ENCODE results near the gene UNC13D. TPM values are rescaled to one million over a fixed set of nuclear protein-coding genes. Genes with fewer than 3 reads are reported as not detected.

Gene UNC13D
- total and polyA plus RNA-seq, 2 experiments from 2014 or later: 0.06 to 0.65 TPM

DNA sequence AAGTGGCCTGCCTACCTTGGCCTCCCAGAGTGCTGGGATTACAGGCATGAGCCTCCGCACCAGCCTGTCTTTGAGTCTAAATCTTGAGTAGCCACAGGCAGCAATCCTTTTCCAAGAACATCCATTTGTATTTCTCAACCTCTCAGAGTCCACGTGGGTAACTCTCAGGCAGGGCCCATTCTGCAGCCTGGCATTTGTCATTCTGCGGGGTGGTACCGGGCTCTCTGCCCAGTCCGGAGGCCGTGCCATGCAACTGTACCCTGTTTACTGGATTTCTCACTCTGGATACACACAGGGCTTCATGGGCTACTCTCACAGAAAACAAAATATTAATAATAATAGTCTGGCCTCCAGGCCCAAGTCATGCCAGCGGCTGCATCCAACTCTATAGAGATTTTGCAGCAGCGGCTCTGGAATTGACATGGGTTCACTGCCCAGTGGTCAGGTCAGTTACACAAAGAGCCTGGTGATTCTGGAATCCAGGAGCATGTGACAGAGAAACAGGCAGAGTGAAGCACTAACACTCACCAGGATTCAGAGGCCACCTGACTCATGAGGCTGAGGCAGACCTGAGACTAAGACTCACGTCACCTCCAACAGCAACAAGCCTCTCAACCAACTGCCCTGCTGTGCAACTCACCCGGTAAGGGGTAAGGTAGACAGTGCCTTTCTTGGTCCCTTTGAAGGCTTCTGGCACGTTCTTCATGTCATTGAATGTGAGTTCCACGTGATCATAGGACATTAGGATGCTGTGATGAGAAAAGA, 6.9 kb upstream of the UNC13D start:
- no peak overlapping the region for H3K4me2 ChIP-seq (ENCODE audit: unreplicated experiment)
- in situ Hi-C loops (cut with MboI): no loop called here
- H3K9me3 ChIP-seq (ENCODE audit: low read depth): no peaks in the 10 kb centered on the region
- no peak overlapping the region for H2AFZ ChIP-seq
- TF ChIP-seq EZH2 (IDR thresholded peaks at IDR 0.05; ENCODE audit: insufficient read depth, poor library complexity, severe bottlenecking) (no peak), EZH2phosphoT487 (IDR thresholded peaks at IDR 0.05; ENCODE audit: insufficient read depth, low read depth) (no peak)
- no peak overlapping the region for H3K27ac ChIP-seq
- no peaks in the 10 kb centered on the region for H3K27me3 ChIP-seq (replicated peaks; ENCODE audit: insufficient read depth)
- no peak overlapping the region for H3K9ac ChIP-seq
- peaks cover 19% of the 10 kb centered on the region for H3K4me1 ChIP-seq (ENCODE audit: insufficient read depth)
- no peaks in the 10 kb centered on the region for H3K9me2 ChIP-seq (ENCODE audit: insufficient read depth)
- H3K36me3 ChIP-seq (ENCODE audit: low read depth): peaks cover 12% of the 10 kb centered on the region
- no peak overlapping the region for H3K4me3 ChIP-seq
- 90 to 93% methylated on average over 12 of the region's 12 CpGs for WGBS, 2 experiments (ENCODE audit: low coverage in 1 of 2, low lambda C conversion rate in 2 of 2, missing lambda C conversion rate in 2 of 2)
- DNase-seq: no peak
- peaks cover 8% of the 10 kb centered on the region; the same call in 1 of the 2 replicates for H3K79me2 ChIP-seq (ENCODE audit: insufficient read depth)
- peaks cover 18% of the 10 kb centered on the region for H3F3A ChIP-seq (ENCODE audit: insufficient read depth)
- no peaks in the 10 kb centered on the region for H4K20me1 ChIP-seq (ENCODE audit: insufficient read depth)

- Histone ChIP-seq H3F3A (ENCODE audit: insufficient read depth) (peaks cover 18% of the 10 kb centered on the region), H3K4me1 (ENCODE audit: insufficient read depth) (peaks cover 21% of the 10 kb centered on the region), H3K4me3 (no peak overlapping the region), H3K79me2 (ENCODE audit: insufficient read depth) (peaks cover 8% of the 10 kb centered on the region; the same call in 1 of the 2 replicates), H3K27me3 (replicated peaks; ENCODE audit: insufficient read depth) (no peaks in the 10 kb centered on the region), H3K36me3 (ENCODE audit: low read depth) (peaks cover 12% of the 10 kb centered on the region), H3K9ac (no peak overlapping the region), H4K20me1 (ENCODE audit: insufficient read depth) (no peaks in the 10 kb centered on the region), H3K4me2 (ENCODE audit: unreplicated experiment) (no peak overlapping the region), H3K27ac (no peak overlapping the region), H3K9me2 (ENCODE audit: insufficient read depth) (no peaks in the 10 kb centered on the region), H2AFZ (no peak overlapping the region), H3K9me3 (ENCODE audit: low read depth) (no peaks in the 10 kb centered on the region)
- in situ Hi-C loops (cut with MboI): no loop called here
- 84 to 86% methylated on average over 9 of the region's 9 CpGs for WGBS, 2 experiments (ENCODE audit: low coverage in 1 of 2, low lambda C conversion rate in 2 of 2, missing lambda C conversion rate in 2 of 2)
- DNase-seq: no peak
- TF ChIP-seq EZH2phosphoT487 (IDR thresholded peaks at IDR 0.05; ENCODE audit: insufficient read depth, low read depth) (no peak), EZH2 (IDR thresholded peaks at IDR 0.05; ENCODE audit: insufficient read depth, poor library complexity, severe bottlenecking) (no peak)
These were observed 5.5 kb upstream of the UNC13D start for GRCh38 chr17:75849724-75850123.

DNA sequence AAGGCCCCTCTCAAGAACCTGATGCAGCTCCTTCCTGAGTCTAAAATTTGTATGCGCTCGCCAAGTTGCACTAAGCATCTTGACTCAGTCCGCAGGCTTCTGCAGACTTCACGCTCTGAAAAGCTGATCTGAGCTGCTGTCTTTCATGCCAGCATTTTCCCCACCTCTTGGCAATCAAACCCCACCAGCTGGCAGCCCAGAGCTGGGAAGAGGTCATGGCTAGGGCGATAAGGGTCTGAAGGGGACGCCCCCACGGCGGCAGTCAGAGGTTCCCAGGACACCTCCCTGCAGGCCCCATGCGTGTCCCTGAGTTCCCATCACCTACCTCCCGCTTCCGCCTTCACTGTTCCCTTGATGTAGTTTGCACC, 5.1 kb upstream of the UNC13D start:
- peaks cover 13% of the 10 kb centered on the region for H3F3A ChIP-seq (ENCODE audit: insufficient read depth)
- H2AFZ ChIP-seq: no peak overlapping the region
- DNase-seq: no peak
- H3K27me3 ChIP-seq (replicated peaks; ENCODE audit: insufficient read depth): no peaks in the 10 kb centered on the region
- WGBS, 2 experiments (ENCODE audit: low coverage in 1 of 2, low lambda C conversion rate in 2 of 2, missing lambda C conversion rate in 2 of 2): 90 to 92% methylated on average over 11 of the region's 11 CpGs
- in situ Hi-C loops (cut with MboI): no loop called here
- H3K79me2 ChIP-seq (ENCODE audit: insufficient read depth): peaks cover 8% of the 10 kb centered on the region; the same call in 1 of the 2 replicates
- H3K27ac ChIP-seq: no peak overlapping the region
- H3K4me1 ChIP-seq (ENCODE audit: insufficient read depth): peaks cover 17% of the 10 kb centered on the region
- H3K9ac ChIP-seq: no peak overlapping the region
- no peaks in the 10 kb centered on the region for H3K9me2 ChIP-seq (ENCODE audit: insufficient read depth)
- no peak overlapping the region for H3K4me3 ChIP-seq
- H3K36me3 ChIP-seq (ENCODE audit: low read depth): peaks cover 12% of the 10 kb centered on the region
- no peak overlapping the region for H3K4me2 ChIP-seq (ENCODE audit: unreplicated experiment)
- TF ChIP-seq EZH2phosphoT487 (IDR thresholded peaks at IDR 0.05; ENCODE audit: insufficient read depth, low read depth): no peak
- no peak for TF ChIP-seq EZH2 (IDR thresholded peaks at IDR 0.05; ENCODE audit: insufficient read depth, poor library complexity, severe bottlenecking)
- H4K20me1 ChIP-seq (ENCODE audit: insufficient read depth): no peaks in the 10 kb centered on the region
- no peaks in the 10 kb centered on the region for H3K9me3 ChIP-seq (ENCODE audit: low read depth)

DNA sequence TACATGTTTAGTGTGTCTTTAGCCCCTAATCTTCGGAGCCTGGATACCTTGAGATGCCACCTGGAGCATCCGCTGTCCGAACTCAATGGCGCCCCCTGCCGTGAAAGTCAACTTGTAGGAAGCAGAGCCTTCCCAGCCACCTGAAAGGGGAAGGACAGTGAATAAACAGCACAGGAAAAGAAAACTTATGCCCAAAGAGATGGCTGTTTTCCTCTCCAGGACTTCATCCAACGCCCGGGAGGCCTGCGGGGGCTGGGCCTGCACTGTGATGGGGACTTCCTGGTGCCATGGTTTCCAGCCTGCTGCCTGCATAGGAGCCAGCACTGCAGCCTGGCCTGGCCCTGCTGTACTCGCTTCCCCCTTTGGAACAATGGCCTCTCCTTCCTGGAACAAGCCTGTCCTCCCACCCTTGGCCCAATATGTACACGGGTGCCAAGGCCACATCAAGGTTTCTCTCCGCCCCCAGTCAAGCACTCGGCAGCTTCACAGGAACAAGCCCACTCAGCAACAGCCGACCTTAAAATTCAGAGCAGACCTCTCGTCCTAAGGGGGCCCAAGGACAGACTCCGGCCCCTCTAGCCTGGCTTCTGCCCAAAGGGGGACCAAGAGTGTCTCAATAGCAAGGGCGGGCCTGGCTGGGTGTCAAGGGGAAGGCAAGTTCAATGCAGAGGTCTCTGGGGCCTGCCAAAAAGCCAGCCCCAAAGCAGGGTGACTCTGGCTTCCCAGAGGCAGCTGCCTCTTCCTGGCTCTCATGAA, 4.5 kb upstream of the UNC13D start:
- H3K9ac ChIP-seq: no peak overlapping the region
- TF ChIP-seq EZH2phosphoT487 (IDR thresholded peaks at IDR 0.05; ENCODE audit: insufficient read depth, low read depth) (no peak), EZH2 (IDR thresholded peaks at IDR 0.05; ENCODE audit: insufficient read depth, poor library complexity, severe bottlenecking) (no peak)
- in situ Hi-C loops (cut with MboI): no loop called here
- no peak overlapping the region for H3K27ac ChIP-seq
- H3K27me3 ChIP-seq (replicated peaks; ENCODE audit: insufficient read depth): no peaks in the 10 kb centered on the region
- H2AFZ ChIP-seq: no peak overlapping the region
- H3K36me3 ChIP-seq (ENCODE audit: low read depth): peaks cover 12% of the 10 kb centered on the region
- H3K4me2 ChIP-seq (ENCODE audit: unreplicated experiment): no peak overlapping the region
- 53 to 56% methylated on average over 16 of the region's 16 CpGs for WGBS, 2 experiments (ENCODE audit: low coverage in 1 of 2, low lambda C conversion rate in 2 of 2, missing lambda C conversion rate in 2 of 2)
- H3K9me2 ChIP-seq (ENCODE audit: insufficient read depth): no peaks in the 10 kb centered on the region
- H3K4me3 ChIP-seq: no peak overlapping the region
- no peaks in the 10 kb centered on the region for H4K20me1 ChIP-seq (ENCODE audit: insufficient read depth)
- peaks cover 8% of the 10 kb centered on the region; the same call in 1 of the 2 replicates for H3K79me2 ChIP-seq (ENCODE audit: insufficient read depth)
- peaks cover 11% of the 10 kb centered on the region for H3K4me1 ChIP-seq (ENCODE audit: insufficient read depth)
- no peaks in the 10 kb centered on the region for H3K9me3 ChIP-seq (ENCODE audit: low read depth)
- H3F3A ChIP-seq (ENCODE audit: insufficient read depth): peaks cover 7% of the 10 kb centered on the region; the same call in 1 of the 2 replicates
- peak; percentile 57 for DNase-seq

All from GM23248 (cell line).